GM12878 (cell line): Measurements from ENCODE around the gene SALL3. TPM values are rescaled to one million over a fixed set of nuclear protein-coding genes. Genes with fewer than 3 reads are reported as not detected.

ENCODE experiments used
- ATAC-seq: fragments of 200-7000 bp; cut with Tn5 transposase; 3 replicates; pipeline ENCODE4 v1.9.1; 2020; ENCODE audit warnings: mild to moderate bottlenecking, moderate library complexity
- BruUV-seq: library from RNA; stranded (reverse); fragments of 400-500 nt; replicated peaks from 2 replicates; lab custom pipeline; 2021; lab: Mats Ljungman, UMichigan
- CTCF ChIA-PET: fragments of 300-600 bp; sonication (Branson Sonifier 250); formaldehyde crosslinking; extraction: SDS; loops from one replicate; lab custom pipeline; 2021; ENCODE audit warnings: inconsistent platforms; lab: Yijun Ruan, JAX
- POLR2A ChIA-PET: fragments of 350-600 bp; formaldehyde crosslinking; extraction: SDS; loops from one replicate; lab custom pipeline; 2021; ENCODE audit warnings: inconsistent platforms; lab: Charles Lee
- RAD21 ChIA-PET: fragments of 300-600 bp; sonication (Branson Sonifier 250); formaldehyde crosslinking; loops from one replicate; lab custom pipeline; 2023; ENCODE audit warnings: antibody characterized with exemption; ENCODE audit not compliant: unreplicated experiment; lab: Charles Lee
- SMC1A ChIA-PET: fragments of 300-600 bp; sonication (Branson Sonifier 250); formaldehyde crosslinking; loops from one replicate; lab custom pipeline; 2023; ENCODE audit not compliant: unreplicated experiment, uncharacterized antibody; lab: Charles Lee
- DNase-seq: peaks from one replicate; pipeline ENCODE4 v3.0.0-alpha.2; 2011; ENCODE audit warnings: low read depth, low spot score
- FAIRE-seq: peaks from 3 replicates; lab custom pipeline; 2011; peaks lifted over from hg19 to GRCh38; lab: Jason Lieb, UNC
- H2AFZ ChIP-seq: 2 replicates; pipeline ENCODE4 v1.6.0; 2011; ENCODE audit warnings: low read depth, low read length, control low read depth; ENCODE audit not compliant: control insufficient read depth
- H3K27ac ChIP-seq: 2 replicates; pipeline ENCODE4 v1.5.1; 2011; ENCODE audit warnings: control low read depth; ENCODE audit not compliant: control insufficient read depth, insufficient read depth
- H3K27me3 ChIP-seq, 2 experiments: replicated peaks in 1 of 2; 2 replicates each; pipeline versions ENCODE4 v1.6.0 to v1.6.1; 2011; ENCODE audit warnings: low read length in 1 of 2; ENCODE audit not compliant: control insufficient read depth in 2 of 2, insufficient read depth in 2 of 2
- H3K36me3 ChIP-seq, 2 experiments: 2 replicates each; pipeline ENCODE4 v1.5.1; 2011; ENCODE audit warnings: low read length in 1 of 2; ENCODE audit not compliant: control insufficient read depth in 2 of 2, insufficient read depth in 2 of 2
- H3K4me1 ChIP-seq: 2 replicates; pipeline ENCODE4 v1.6.1; 2011; ENCODE audit warnings: mild to moderate bottlenecking, low read length, moderate library complexity, mixed read lengths; ENCODE audit not compliant: control insufficient read depth, insufficient read depth
- H3K4me2 ChIP-seq: 2 replicates; pipeline ENCODE4 v1.6.0; 2011; ENCODE audit warnings: control low read depth; ENCODE audit not compliant: control insufficient read depth, insufficient read depth
- H3K4me3 ChIP-seq: fragments of 200-600 bp; sonication (generic); 2 replicates; pipeline ENCODE4 v1.5.1; 2016
- H3K79me2 ChIP-seq: 2 replicates; pipeline ENCODE4 v1.6.0; 2011; ENCODE audit warnings: low read length; ENCODE audit not compliant: control insufficient read depth, insufficient read depth
- H3K9ac ChIP-seq: 2 replicates; pipeline ENCODE4 v1.8.0; 2011; ENCODE audit warnings: low read length, control low read depth, mixed read lengths; ENCODE audit not compliant: control insufficient read depth, insufficient read depth
- H3K9me3 ChIP-seq: replicated peaks from 3 replicates; pipeline ENCODE4 v1.5.1; 2011; ENCODE audit warnings: mild to moderate bottlenecking, low read length; ENCODE audit not compliant: control insufficient read depth, insufficient read depth
- H4K20me1 ChIP-seq: 2 replicates; pipeline ENCODE4 v1.6.0; 2011; ENCODE audit not compliant: control insufficient read depth, insufficient read depth
- BCL11A ChIP-seq: IDR thresholded peaks from 2 replicates; pipeline ENCODE4 v1.6.1; 2011; ENCODE audit warnings: low read depth, low read length
- BCL3 ChIP-seq: IDR thresholded peaks from 2 replicates; pipeline ENCODE4 v1.6.1; 2011; ENCODE audit warnings: borderline replicate concordance, low read depth, mild to moderate bottlenecking, moderate library complexity, low read length; ENCODE audit not compliant: insufficient read depth, poor library complexity, severe bottlenecking
- BHLHE40 ChIP-seq, 2 experiments: fragments of 450-650 bp in 1 of 2; IDR thresholded peaks; 2 replicates each; pipeline ENCODE4 v1.6.1; 2011 to 2017; ENCODE audit warnings: low read depth in 2 of 2, borderline replicate concordance in 1 of 2, improper control_type of control experiment in 1 of 2, low read length in 1 of 2, mild to moderate bottlenecking in 1 of 2
- CHD1 ChIP-seq: IDR thresholded peaks from 2 replicates; pipeline ENCODE4 v1.6.1; 2012; ENCODE audit warnings: low read depth, low read length, improper control_type of control experiment
- EGR1 ChIP-seq, 2 experiments: IDR thresholded peaks; 1 replicate in 1 of 2; 2 replicates in 1 of 2; pipeline ENCODE4 v1.6.1; 2011 to 2012; ENCODE audit warnings: low read depth in 2 of 2, low read length in 2 of 2, borderline replicate concordance in 1 of 2, mild to moderate bottlenecking in 1 of 2, moderate library complexity in 1 of 2
- HCFC1 ChIP-seq: fragments of 150-350 bp; IDR thresholded peaks from 2 replicates; pipeline ENCODE4 v1.6.1; 2014; ENCODE audit warnings: low read length
- NKRF ChIP-seq: fragments of 450-650 bp; conservative IDR thresholded peaks from 2 replicates; pipeline ENCODE4 v1.6.1; 2017; ENCODE audit warnings: mild to moderate bottlenecking, moderate library complexity
- NRF1 ChIP-seq: conservative IDR thresholded peaks from 2 replicates; pipeline ENCODE4 v1.6.1; 2011; ENCODE audit warnings: mild to moderate bottlenecking, low read depth, low read length, improper control_type of control experiment
- PBX3 ChIP-seq: IDR thresholded peaks from 2 replicates; pipeline ENCODE4 v1.6.1; 2011; ENCODE audit warnings: mild to moderate bottlenecking, low read depth, low read length, moderate library complexity; ENCODE audit not compliant: insufficient replicate concordance
- STAT1 ChIP-seq: fragments of 450-650 bp; conservative IDR thresholded peaks from 2 replicates; pipeline ENCODE4 v1.6.1; 2014; ENCODE audit warnings: antibody characterized with exemption, mild to moderate bottlenecking
- SUZ12 ChIP-seq: fragments of 200-600 bp; sonication (generic); IDR thresholded peaks from one replicate; pipeline ENCODE4 v1.6.1; 2018; ENCODE audit warnings: antibody characterized with exemption, mild to moderate bottlenecking; ENCODE audit not compliant: unreplicated experiment
- YBX1 ChIP-seq: fragments of 450-650 bp; IDR thresholded peaks from 2 replicates; pipeline ENCODE4 v1.6.1; 2016; ENCODE audit warnings: antibody characterized with exemption
- ZBTB33 ChIP-seq: fragments of 450-650 bp; IDR thresholded peaks from 2 replicates; pipeline ENCODE4 v1.6.1; 2017; ENCODE audit warnings: mild to moderate bottlenecking
- ZNF207 ChIP-seq: fragments of 450-650 bp; IDR thresholded peaks from 2 replicates; pipeline ENCODE4 v1.6.1; 2014; ENCODE audit warnings: antibody characterized with exemption, mild to moderate bottlenecking, borderline replicate concordance
- WGBS: methylation state at CpG from one replicate; pipeline ENCODE4 v1.1.6; 2016; ENCODE audit warnings: low lambda C conversion rate; ENCODE audit not compliant: insufficient replicate concordance, insufficient coverage; ENCODE audit errors: missing lambda C conversion rate; 5-methylcytosine and 5-hydroxymethylcytosine counted together
- in situ Hi-C: fragments of 300-500 bp; cut with MboI; formaldehyde crosslinking; loops from 9 replicates; pipeline ENCODE4 v1.14.3; 2018; ENCODE audit warnings: mixed read lengths
- intact Hi-C: fragments of 100-400 bp; cut with micrococcal nuclease; formaldehyde crosslinking; loops from one replicate; pipeline ENCODE4 v1.14.2; 2022; ENCODE audit not compliant: unreplicated experiment
- polyA plus RNA-seq, 11 experiments: library from polyadenylated mRNA; depleted of rRNA in 4 of 11; unstranded in 6 of 11; stranded (reverse) in 5 of 11; fragments of >200 nt; fragmentation: Nextera tagmentation in 4 of 11; fragmentation: Illumina TruSeq in 1 of 11; extraction: Ambion mirVana in 4 of 11; extraction: Trizol in 1 of 11; gene quantifications; 1 replicate in 1 of 11; 2 replicates in 10 of 11; pipeline versions ENCODE4 v1.2.1 to v1.2.3, GENCODE V29; 2011 to 2016; ENCODE audit warnings: inconsistent platforms in 2 of 11, missing spikeins in 2 of 11, low read depth in 1 of 11
- total RNA-seq, 4 experiments: library from RNA; depleted of rRNA in 3 of 4; stranded (reverse); fragments of >200 nt in 3 of 4; fragmentation: Illumina TruSeq in 1 of 4; extraction: Trizol in 1 of 4; gene quantifications; 2 replicates each; pipeline versions ENCODE4 v1.2.1 to v1.2.3, GENCODE V29; 2013 to 2021

SALL3 gene
- total and polyA plus RNA-seq, 10 of the 15 experiments (the other 5 are each of a cell fraction or from before 2014, with no cell fraction given) = 0.01 to 0.10 (median 0.07) TPM; not detected in 7

- whole genome bisulfite sequencing = 56% methylated on average over 7 of the region's 7 CpGs
- Histone ChIP-seq H4K20me1 (no peaks in the 10 kb centered on the region), H3K4me3 (no peak overlapping the region), H3K27me3 (no peaks in the 10 kb centered on the region), H3K27ac (no peak overlapping the region), H3K36me3 (no peaks in the 10 kb centered on the region), H3K9ac (no peak overlapping the region), H2AFZ (no peak overlapping the region), H3K4me2 (no peak overlapping the region), H3K9me3 (no peaks in the 10 kb centered on the region; the same call in 2 of the 3 replicates), H3K79me2 (no peaks in the 10 kb centered on the region), H3K4me1 (no peaks in the 10 kb centered on the region)
- in situ Hi-C loops (loop anchor here (25.0 kb wide), 1 partner anchor 425 kb away; no protein-coding TSS in a partner anchor), intact Hi-C loops (no loop called here)
- SMC1A ChIA-PET = no interaction called here
- POLR2A ChIA-PET = no interaction called here
- FAIRE-seq (no peak), ATAC-seq (no peak), DNase-seq (no peak)
- RAD21 ChIA-PET = no interaction called here
- CTCF ChIA-PET = no interaction called here
- BruUV-seq = no TSS peak
- TF ChIP-seq SUZ12 = no peak
- TF ChIP-seq BCL11A = no peak
- peak; percentile 15 for TF ChIP-seq PBX3
- no peak for TF ChIP-seq ZBTB33
- TF ChIP-seq CHD1 = no peak
- TF ChIP-seq ZNF207 = no peak
- TF ChIP-seq BHLHE40 (IDR thresholded peaks at IDR 0.05; ENCODE audit: borderline replicate concordance in 1 of 2, low read depth in 2 of 2, low read length in 1 of 2) = no peak
- no peak for TF ChIP-seq YBX1
- no peak for TF ChIP-seq STAT1
- TF ChIP-seq HCFC1 = no peak
- no peak for TF ChIP-seq EGR1 (IDR thresholded peaks at IDR 0.05; ENCODE audit: borderline replicate concordance in 1 of 2, low read depth in 2 of 2, low read length in 2 of 2)
- TF ChIP-seq NKRF = no peak
- TF ChIP-seq BCL3 = peak; percentile 55
- TF ChIP-seq NRF1 = no peak
Measured at GRCh38 chr18:78962098-78962497, 17.5 kb upstream of the SALL3 start.
